ENCODE data around the gene ADARB2. TPM values are rescaled to one million over a fixed set of nuclear protein-coding genes. Genes with fewer than 3 reads are reported as not detected.

Gene ADARB2
- total and polyA plus RNA-seq, 10 of the 15 experiments (the other 5 are each of a cell fraction or from before 2014, with no cell fraction given), result 0.02 to 4.1 (median 0.76) TPM

- POLR2A ChIA-PET, result no interaction called here
- BruUV-seq (replicated peaks), result no TSS peak
- no peaks in the 10 kb centered on the region for H4K20me1 ChIP-seq (ENCODE audit: control insufficient read depth, insufficient read depth)
Observed at GRCh38 chr10:1190791-1191490, 546.4 kb downstream of the ADARB2 start.

GRCh38 chr10:1190052-1190395, 547.3 kb downstream of the ADARB2 start:
- ChIA-PET RAD21 (ENCODE audit: unreplicated experiment) (no interaction called here), CTCF (no interaction called here), SMC1A (ENCODE audit: uncharacterized antibody, unreplicated experiment) (no interaction called here), POLR2A (no interaction called here)
- H3K4me3 ChIP-seq, result no peak overlapping the region
- no peak overlapping the region for H3K27ac ChIP-seq (ENCODE audit: control insufficient read depth, insufficient read depth)
- H3K36me3 ChIP-seq (ENCODE audit: control insufficient read depth in 2 of 2, insufficient read depth in 2 of 2, low read length in 1 of 2), result no peaks in the 10 kb centered on the region
- DNase-seq (ENCODE audit: low read depth, low spot score) (no peak), ATAC-seq (no peak), FAIRE-seq (no peak)
- WGBS (ENCODE audit: insufficient coverage, insufficient replicate concordance, low lambda C conversion rate, missing lambda C conversion rate), result 40% methylated on average over 12 of the region's 12 CpGs
- H3K4me1 ChIP-seq (ENCODE audit: control insufficient read depth, insufficient read depth, low read length), result no peaks in the 10 kb centered on the region
- BruUV-seq (replicated peaks), result no TSS peak
- peaks cover 0 to 2% of the 10 kb centered on the region in 2 experiments; a peak in 2 of 4 replicates for H3K27me3 ChIP-seq (replicated peaks in 1 of 2; ENCODE audit: control insufficient read depth in 2 of 2, insufficient read depth in 2 of 2, low read length in 1 of 2)
- H2AFZ ChIP-seq (ENCODE audit: control insufficient read depth, low read depth, low read length), result no peak overlapping the region
- in situ Hi-C loops (cut with MboI), result no loop called here
- no peak overlapping the region for H3K4me2 ChIP-seq (ENCODE audit: control insufficient read depth, insufficient read depth)
- no peaks in the 10 kb centered on the region for H4K20me1 ChIP-seq (ENCODE audit: control insufficient read depth, insufficient read depth)
- H3K9me3 ChIP-seq (replicated peaks; ENCODE audit: control insufficient read depth, insufficient read depth, low read length), result no peaks in the 10 kb centered on the region
- intact Hi-C loops (cut with micrococcal nuclease; ENCODE audit: unreplicated experiment), result no loop called here
- no peaks in the 10 kb centered on the region for H3K79me2 ChIP-seq (ENCODE audit: control insufficient read depth, insufficient read depth, low read length)
- no peak overlapping the region for H3K9ac ChIP-seq (ENCODE audit: control insufficient read depth, insufficient read depth, low read length)
- TF ChIP-seq ZBTB33 (IDR thresholded peaks at IDR 0.05) (no peak), ELK1 (IDR thresholded peaks at IDR 0.05; ENCODE audit: low read depth, low read length) (no peak), YBX1 (IDR thresholded peaks at IDR 0.05) (no peak), BMI1 (IDR thresholded peaks at IDR 0.05; ENCODE audit: borderline replicate concordance) (no peak)

More at GRCh38 chr10:1190791-1191490, 546.4 kb downstream of the ADARB2 start:
- WGBS (ENCODE audit: insufficient coverage, insufficient replicate concordance, low lambda C conversion rate, missing lambda C conversion rate), result 40% methylated on average over 22 of the region's 22 CpGs
- Histone ChIP-seq H3K9me3 (replicated peaks; ENCODE audit: control insufficient read depth, insufficient read depth, low read length) (no peaks in the 10 kb centered on the region), H3K79me2 (ENCODE audit: control insufficient read depth, insufficient read depth, low read length) (no peaks in the 10 kb centered on the region), H3K36me3 (ENCODE audit: control insufficient read depth in 2 of 2, insufficient read depth in 2 of 2, low read length in 1 of 2) (no peaks in the 10 kb centered on the region), H3K27me3 (replicated peaks in 1 of 2; ENCODE audit: control insufficient read depth in 2 of 2, insufficient read depth in 2 of 2, low read length in 1 of 2) (peaks cover 0 to 2% of the 10 kb centered on the region in 2 experiments; a peak in 2 of 4 replicates), H3K9ac (ENCODE audit: control insufficient read depth, insufficient read depth, low read length) (no peak overlapping the region), H3K4me3 (no peak overlapping the region), H2AFZ (ENCODE audit: control insufficient read depth, low read depth, low read length) (no peak overlapping the region), H3K4me1 (ENCODE audit: control insufficient read depth, insufficient read depth, low read length) (no peaks in the 10 kb centered on the region), H3K4me2 (ENCODE audit: control insufficient read depth, insufficient read depth) (no peak overlapping the region), H3K27ac (ENCODE audit: control insufficient read depth, insufficient read depth) (no peak overlapping the region)
- TF ChIP-seq CREB1 (IDR thresholded peaks at IDR 0.05; ENCODE audit: low read depth), result no peak
- no peak for TF ChIP-seq RFX5 (IDR thresholded peaks at IDR 0.05; ENCODE audit: low read depth, low read length)
- no peak for TF ChIP-seq IRF5 (IDR thresholded peaks at IDR 0.05; ENCODE audit: borderline replicate concordance)
- ATAC-seq (no peak), DNase-seq (ENCODE audit: low read depth, low spot score) (no peak), FAIRE-seq (no peak)
- ChIA-PET RAD21 (ENCODE audit: unreplicated experiment) (no interaction called here), SMC1A (ENCODE audit: uncharacterized antibody, unreplicated experiment) (no interaction called here), CTCF (no interaction called here)
- in situ Hi-C loops (cut with MboI), result no loop called here
- intact Hi-C loops (cut with micrococcal nuclease; ENCODE audit: unreplicated experiment), result no loop called here

Data from GM12878 (cell line).